ENCODE results near the gene NSUN4.

GRCh38 chr1:46405724-46406123 lies 65.1 kb downstream of the NSUN4 start:
- TF ChIP-seq CTCF (conservative IDR thresholded peaks at IDR 0.05 in 1 of 2, IDR thresholded peaks at IDR 0.05 in 1 of 2; ENCODE audit: low read depth in 1 of 2, low read length in 2 of 2) (no peak), EZH2 (IDR thresholded peaks at IDR 0.05; ENCODE audit: low read length, missing control alignments) (no peak)
